Memory B cell (primary cell): ENCODE results near the gene NTM.

ENCODE experiments used
- ATAC-seq: fragments of 150-1000 bp; cut with Tn5 transposase; 2 replicates; pipeline ENCODE4 v1.10.0; 2021; ENCODE audit warnings: low read depth, mild to moderate bottlenecking, moderate library complexity
- DNase-seq, 2 donors: peaks; one replicate each; pipeline ENCODE4 v3.0.0; 2022; ENCODE audit warnings: low spot score in 2 of 2
- H3K27ac Mint-ChIP-seq: one replicate; pipeline ENCODE4 v1.8.0; 2022; ENCODE audit warnings: mild to moderate bottlenecking, moderate library complexity, mixed read lengths
- H3K27me3 Mint-ChIP-seq: one replicate; pipeline ENCODE4 v1.8.0; 2022; ENCODE audit warnings: mixed read lengths
- H3K36me3 Mint-ChIP-seq: one replicate; pipeline ENCODE4 v1.8.0; 2022; ENCODE audit warnings: mild to moderate bottlenecking, mixed read lengths
- H3K4me1 Mint-ChIP-seq: one replicate; pipeline ENCODE4 v1.8.0; 2022; ENCODE audit warnings: mixed read lengths
- H3K4me3 Mint-ChIP-seq: one replicate; pipeline ENCODE4 v1.8.0; 2022; ENCODE audit warnings: mild to moderate bottlenecking, moderate library complexity, mixed read lengths
- H3K9me3 Mint-ChIP-seq: one replicate; pipeline ENCODE4 v1.8.0; 2022; ENCODE audit warnings: mixed read lengths

NTM gene

GRCh38 chr11:131710511-131710910, 340.1 kb downstream of the NTM start:
- Mint-ChIP-seq H3K27ac (no peak overlapping the region), H3K36me3 (no peaks in the 10 kb centered on the region), H3K4me1 (no peaks in the 10 kb centered on the region), H3K9me3 (peaks cover 18% of the 10 kb centered on the region), H3K4me3 (no peak overlapping the region), H3K27me3 (no peaks in the 10 kb centered on the region)
- ATAC-seq = no peak
- no peak for DNase-seq

- no peaks in the 10 kb centered on the region for H3K4me1 Mint-ChIP-seq
- peaks cover 11% of the 10 kb centered on the region for H3K9me3 Mint-ChIP-seq
- no peaks in the 10 kb centered on the region for H3K36me3 Mint-ChIP-seq
- no peak overlapping the region for H3K4me3 Mint-ChIP-seq
- DNase-seq (no peak), ATAC-seq (no peak)
- no peak overlapping the region for H3K27ac Mint-ChIP-seq
- no peaks in the 10 kb centered on the region for H3K27me3 Mint-ChIP-seq
These were observed 342.5 kb downstream of the NTM start for GRCh38 chr11:131712897-131713296.

- ATAC-seq (no peak), DNase-seq (no peak)
- no peaks in the 10 kb centered on the region for H3K36me3 Mint-ChIP-seq
- no peaks in the 10 kb centered on the region for H3K4me1 Mint-ChIP-seq
- H3K4me3 Mint-ChIP-seq = no peak overlapping the region
- H3K27ac Mint-ChIP-seq = no peak overlapping the region
- no peaks in the 10 kb centered on the region for H3K27me3 Mint-ChIP-seq
- peaks cover 10% of the 10 kb centered on the region for H3K9me3 Mint-ChIP-seq
These were observed 343.2 kb downstream of the NTM start for GRCh38 chr11:131713529-131714134.

DNA sequence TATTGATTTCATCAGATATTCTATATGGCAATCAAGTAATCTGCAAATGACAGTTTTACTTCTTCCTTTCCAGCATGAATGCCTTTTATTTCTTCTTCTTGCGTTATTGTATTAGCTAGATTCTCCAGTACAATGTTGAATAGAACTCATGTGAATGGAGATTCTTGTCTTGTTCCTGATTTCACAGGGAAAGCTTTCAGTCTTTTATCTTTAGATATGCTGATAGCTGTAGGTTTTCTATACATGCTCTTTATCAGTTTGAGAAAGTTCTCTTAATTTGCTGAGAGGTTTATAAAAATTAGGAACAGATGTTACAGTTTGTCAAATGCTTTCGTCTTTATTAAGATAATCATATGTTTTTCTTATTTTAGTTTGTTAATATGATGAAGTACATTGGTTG, 347.2 kb downstream of the NTM start:
- H3K9me3 Mint-ChIP-seq = peaks cover 4% of the 10 kb centered on the region
- no peaks in the 10 kb centered on the region for H3K36me3 Mint-ChIP-seq
- no peak overlapping the region for H3K4me3 Mint-ChIP-seq
- ATAC-seq (no peak), DNase-seq (no peak)
- H3K27me3 Mint-ChIP-seq = no peaks in the 10 kb centered on the region
- no peak overlapping the region for H3K27ac Mint-ChIP-seq
- no peaks in the 10 kb centered on the region for H3K4me1 Mint-ChIP-seq

DNA sequence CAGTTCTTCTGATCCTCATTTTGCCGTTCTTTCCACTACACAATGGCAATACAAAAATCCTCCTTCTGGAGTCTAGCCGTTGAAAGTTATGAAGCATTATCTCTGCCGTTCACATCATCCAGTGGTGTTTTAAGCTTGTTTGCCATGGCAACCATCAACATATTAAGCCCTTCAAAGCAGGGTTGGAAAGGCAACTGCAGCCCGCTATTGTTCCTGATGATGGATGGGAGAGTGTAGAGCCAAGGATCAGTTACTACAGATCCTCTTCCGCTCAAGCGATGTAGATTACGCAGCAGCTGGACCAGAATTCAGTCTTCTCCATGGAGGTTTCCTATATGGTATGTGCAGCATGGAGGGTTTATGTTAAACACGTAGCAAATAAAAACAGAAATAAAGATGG, 352.7 kb downstream of the NTM start:
- no peak for ATAC-seq
- H3K36me3 Mint-ChIP-seq = no peaks in the 10 kb centered on the region

DNA sequence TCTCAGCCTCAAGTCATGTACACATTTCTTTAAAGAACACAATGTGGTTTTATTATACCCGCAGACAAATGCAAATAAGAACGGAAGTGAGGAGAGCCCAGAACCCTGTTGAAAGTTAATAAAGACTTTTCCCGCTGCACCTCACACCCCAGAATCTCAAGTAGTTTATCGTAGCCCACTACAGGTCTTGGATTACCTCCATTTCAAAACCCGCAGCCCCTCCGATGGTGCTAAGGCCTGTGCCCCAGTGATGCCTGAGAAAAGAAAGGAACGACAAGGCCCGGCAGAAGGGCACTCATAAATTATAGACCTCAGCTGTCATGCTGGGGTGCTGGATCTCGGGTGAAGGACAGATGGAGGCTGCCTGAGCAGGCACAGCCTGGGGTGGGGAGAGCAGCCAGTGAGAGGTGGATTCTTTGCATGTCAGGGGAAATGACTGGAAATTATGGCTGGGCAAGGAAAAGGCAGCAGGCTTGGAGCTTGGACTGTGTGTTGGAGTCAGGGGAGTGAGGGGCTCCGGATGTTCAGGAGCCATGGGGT, 354.1 kb downstream of the NTM start:
- no peaks in the 10 kb centered on the region for H3K36me3 Mint-ChIP-seq
- no peak overlapping the region for H3K4me3 Mint-ChIP-seq
- H3K27ac Mint-ChIP-seq = no peak overlapping the region
- no peak for DNase-seq
- H3K27me3 Mint-ChIP-seq = no peaks in the 10 kb centered on the region
- no peaks in the 10 kb centered on the region for H3K4me1 Mint-ChIP-seq
- peaks cover 2% of the 10 kb centered on the region for H3K9me3 Mint-ChIP-seq
- no peak for ATAC-seq

More for the DNA sequence above, 352.7 kb downstream of the NTM start:
- no peaks in the 10 kb centered on the region for H3K27me3 Mint-ChIP-seq
- H3K4me3 Mint-ChIP-seq = no peak overlapping the region
- H3K4me1 Mint-ChIP-seq = no peaks in the 10 kb centered on the region
- no peak overlapping the region for H3K27ac Mint-ChIP-seq
- DNase-seq = no peak
- peaks cover 2% of the 10 kb centered on the region for H3K9me3 Mint-ChIP-seq

GRCh38 chr11:131734871-131735270, 364.5 kb downstream of the NTM start:
- peaks cover 1% of the 10 kb centered on the region for H3K27me3 Mint-ChIP-seq
- peaks cover 4% of the 10 kb centered on the region for H3K9me3 Mint-ChIP-seq
- no peaks in the 10 kb centered on the region for H3K4me1 Mint-ChIP-seq
- H3K36me3 Mint-ChIP-seq = no peaks in the 10 kb centered on the region
- no peak overlapping the region for H3K4me3 Mint-ChIP-seq
- no peak overlapping the region for H3K27ac Mint-ChIP-seq
- ATAC-seq (no peak), DNase-seq (no peak)

GRCh38 chr11:131737357-131737756, 366.9 kb downstream of the NTM start:
- H3K4me1 Mint-ChIP-seq = no peaks in the 10 kb centered on the region
- no peaks in the 10 kb centered on the region for H3K36me3 Mint-ChIP-seq
- peaks cover 3% of the 10 kb centered on the region for H3K9me3 Mint-ChIP-seq
- no peak overlapping the region for H3K27ac Mint-ChIP-seq
- DNase-seq (no peak), ATAC-seq (no peak)
- no peak overlapping the region for H3K4me3 Mint-ChIP-seq
- H3K27me3 Mint-ChIP-seq = peaks cover 3% of the 10 kb centered on the region

GRCh38 chr11:131739243-131739882, 368.9 kb downstream of the NTM start:
- Mint-ChIP-seq H3K27me3 (peaks cover 3% of the 10 kb centered on the region), H3K4me1 (no peaks in the 10 kb centered on the region)

DNA sequence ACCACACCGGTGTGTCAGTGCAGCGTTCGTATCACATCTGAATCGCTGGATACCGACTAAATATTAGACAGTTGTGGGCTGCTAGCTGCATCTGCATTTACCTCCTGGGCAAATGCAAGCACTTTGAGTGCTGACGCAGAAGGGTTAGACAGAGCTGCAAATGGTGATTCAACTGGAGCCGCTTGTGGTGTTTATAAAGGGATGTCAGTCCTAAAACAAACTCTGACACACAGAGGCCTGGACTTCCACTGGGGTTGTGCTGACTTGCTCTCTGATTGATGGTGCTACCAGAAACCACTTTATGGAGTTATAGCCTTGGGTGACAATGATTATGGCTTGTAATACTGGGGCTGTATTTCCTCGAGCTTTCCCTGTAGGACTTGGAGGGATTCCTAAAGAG, 374.4 kb downstream of the NTM start:
- no peak overlapping the region for H3K27ac Mint-ChIP-seq

More at GRCh38 chr11:131739243-131739882, 368.9 kb downstream of the NTM start:
- no peak for ATAC-seq
- Mint-ChIP-seq H3K27ac (no peak overlapping the region), H3K9me3 (peaks cover 2% of the 10 kb centered on the region), H3K36me3 (no peaks in the 10 kb centered on the region), H3K4me3 (no peak overlapping the region)
- no peak for DNase-seq

DNA sequence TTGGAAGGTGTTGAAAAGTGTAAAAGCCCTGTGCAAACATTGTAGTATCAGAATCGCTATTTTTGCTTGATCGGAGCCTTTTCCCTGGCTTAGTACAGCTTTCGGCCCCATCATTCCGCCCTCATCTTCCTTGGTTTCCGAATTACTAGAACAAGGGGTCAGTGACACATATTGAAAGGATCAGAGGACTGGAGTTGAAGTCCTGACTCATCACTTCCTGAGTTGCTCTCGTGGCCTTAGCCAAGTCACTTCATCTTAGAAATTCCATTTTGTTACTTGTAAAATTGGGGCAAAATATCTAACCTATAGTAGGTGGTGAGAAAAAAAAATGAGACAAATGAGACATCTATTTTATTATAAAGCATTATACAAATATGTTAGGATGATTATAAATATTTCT, 375.0 kb downstream of the NTM start:
- Mint-ChIP-seq H3K27ac (no peak overlapping the region), H3K4me1 (no peaks in the 10 kb centered on the region), H3K36me3 (no peaks in the 10 kb centered on the region), H3K4me3 (no peak overlapping the region), H3K27me3 (peaks cover 2% of the 10 kb centered on the region), H3K9me3 (peaks cover 2% of the 10 kb centered on the region)
- ATAC-seq (no peak), DNase-seq (no peak)

More for the DNA sequence above, 374.4 kb downstream of the NTM start:
- Mint-ChIP-seq H3K9me3 (peaks cover 2% of the 10 kb centered on the region), H3K36me3 (no peaks in the 10 kb centered on the region), H3K27me3 (peaks cover 2% of the 10 kb centered on the region), H3K4me3 (no peak overlapping the region), H3K4me1 (no peaks in the 10 kb centered on the region)
- ATAC-seq = no peak
- no peak for DNase-seq

- no peak overlapping the region for H3K4me3 Mint-ChIP-seq
- no peaks in the 10 kb centered on the region for H3K9me3 Mint-ChIP-seq
- no peaks in the 10 kb centered on the region for H3K36me3 Mint-ChIP-seq
- H3K27me3 Mint-ChIP-seq = no peaks in the 10 kb centered on the region
- no peak overlapping the region for H3K27ac Mint-ChIP-seq
- no peaks in the 10 kb centered on the region for H3K4me1 Mint-ChIP-seq
- DNase-seq (no peak), ATAC-seq (no peak)
These were observed 375.8 kb downstream of the NTM start for GRCh38 chr11:131746201-131746600.

GRCh38 chr11:131748151-131749050, 378.0 kb downstream of the NTM start:
- H3K27me3 Mint-ChIP-seq = no peaks in the 10 kb centered on the region
- no peak overlapping the region for H3K27ac Mint-ChIP-seq
- H3K36me3 Mint-ChIP-seq = no peaks in the 10 kb centered on the region
- ATAC-seq (no peak), DNase-seq (no peak)
- peaks cover 2% of the 10 kb centered on the region for H3K9me3 Mint-ChIP-seq
- no peak overlapping the region for H3K4me3 Mint-ChIP-seq
- H3K4me1 Mint-ChIP-seq = no peaks in the 10 kb centered on the region

- Mint-ChIP-seq H3K4me1 (no peaks in the 10 kb centered on the region), H3K9me3 (peaks cover 2% of the 10 kb centered on the region), H3K4me3 (no peak overlapping the region), H3K27me3 (no peaks in the 10 kb centered on the region), H3K27ac (no peak overlapping the region), H3K36me3 (no peaks in the 10 kb centered on the region)
- ATAC-seq (no peak), DNase-seq (no peak)
These were observed 378.7 kb downstream of the NTM start for GRCh38 chr11:131749101-131749500.
